ENCODE data around the gene LIPK.

DNA sequence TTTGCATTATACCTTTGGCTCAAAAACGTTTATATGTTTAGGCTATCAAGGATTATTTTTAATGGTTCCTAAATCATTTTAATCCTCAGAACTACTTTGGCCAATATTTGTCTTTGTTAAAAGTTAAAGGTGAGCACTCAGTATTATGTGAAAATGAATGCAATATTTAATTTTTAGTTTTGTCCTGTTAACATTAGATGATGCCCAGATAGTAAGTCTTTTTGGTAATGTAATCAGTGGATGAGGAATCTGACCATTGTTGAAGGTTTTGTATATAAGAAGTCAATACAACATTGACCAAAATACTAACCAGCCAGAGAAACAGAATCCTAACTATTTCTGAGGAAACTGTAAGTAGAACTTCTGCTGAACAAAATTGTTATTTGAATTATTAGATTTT lies 41.9 kb upstream of the LIPK start, which contains the start of gene LIPF:
- TF ChIP-seq POLR2AphosphoS5 (IDR thresholded peaks at IDR 0.05; ENCODE audit: low read depth) (no peak), ZNF114 (CRISPR knock-in tag; IDR thresholded peaks at IDR 0.05) (no peak), EZH2 (IDR thresholded peaks at IDR 0.05; ENCODE audit: low read depth, unreplicated experiment) (no peak), EZH2phosphoT487 (IDR thresholded peaks at IDR 0.05; ENCODE audit: unreplicated experiment) (no peak)
- TF ChIP-seq, protein P1, sequence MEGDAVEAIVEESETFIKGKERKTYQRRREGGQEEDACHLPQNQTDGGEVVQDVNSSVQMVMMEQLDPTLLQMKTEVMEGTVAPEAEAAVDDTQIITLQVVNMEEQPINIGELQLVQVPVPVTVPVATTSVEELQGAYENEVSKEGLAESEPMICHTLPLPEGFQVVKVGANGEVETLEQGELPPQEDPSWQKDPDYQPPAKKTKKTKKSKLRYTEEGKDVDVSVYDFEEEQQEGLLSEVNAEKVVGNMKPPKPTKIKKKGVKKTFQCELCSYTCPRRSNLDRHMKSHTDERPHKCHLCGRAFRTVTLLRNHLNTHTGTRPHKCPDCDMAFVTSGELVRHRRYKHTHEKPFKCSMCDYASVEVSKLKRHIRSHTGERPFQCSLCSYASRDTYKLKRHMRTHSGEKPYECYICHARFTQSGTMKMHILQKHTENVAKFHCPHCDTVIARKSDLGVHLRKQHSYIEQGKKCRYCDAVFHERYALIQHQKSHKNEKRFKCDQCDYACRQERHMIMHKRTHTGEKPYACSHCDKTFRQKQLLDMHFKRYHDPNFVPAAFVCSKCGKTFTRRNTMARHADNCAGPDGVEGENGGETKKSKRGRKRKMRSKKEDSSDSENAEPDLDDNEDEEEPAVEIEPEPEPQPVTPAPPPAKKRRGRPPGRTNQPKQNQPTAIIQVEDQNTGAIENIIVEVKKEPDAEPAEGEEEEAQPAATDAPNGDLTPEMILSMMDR (conservative IDR thresholded peaks at IDR 0.05; ENCODE audit: low read depth in 2 of 2): no peak
- TF ChIP-seq, protein P2, sequence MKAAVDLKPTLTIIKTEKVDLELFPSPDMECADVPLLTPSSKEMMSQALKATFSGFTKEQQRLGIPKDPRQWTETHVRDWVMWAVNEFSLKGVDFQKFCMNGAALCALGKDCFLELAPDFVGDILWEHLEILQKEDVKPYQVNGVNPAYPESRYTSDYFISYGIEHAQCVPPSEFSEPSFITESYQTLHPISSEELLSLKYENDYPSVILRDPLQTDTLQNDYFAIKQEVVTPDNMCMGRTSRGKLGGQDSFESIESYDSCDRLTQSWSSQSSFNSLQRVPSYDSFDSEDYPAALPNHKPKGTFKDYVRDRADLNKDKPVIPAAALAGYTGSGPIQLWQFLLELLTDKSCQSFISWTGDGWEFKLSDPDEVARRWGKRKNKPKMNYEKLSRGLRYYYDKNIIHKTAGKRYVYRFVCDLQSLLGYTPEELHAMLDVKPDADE (IDR thresholded peaks at IDR 0.05): no peak
- TF ChIP-seq, protein P3, sequence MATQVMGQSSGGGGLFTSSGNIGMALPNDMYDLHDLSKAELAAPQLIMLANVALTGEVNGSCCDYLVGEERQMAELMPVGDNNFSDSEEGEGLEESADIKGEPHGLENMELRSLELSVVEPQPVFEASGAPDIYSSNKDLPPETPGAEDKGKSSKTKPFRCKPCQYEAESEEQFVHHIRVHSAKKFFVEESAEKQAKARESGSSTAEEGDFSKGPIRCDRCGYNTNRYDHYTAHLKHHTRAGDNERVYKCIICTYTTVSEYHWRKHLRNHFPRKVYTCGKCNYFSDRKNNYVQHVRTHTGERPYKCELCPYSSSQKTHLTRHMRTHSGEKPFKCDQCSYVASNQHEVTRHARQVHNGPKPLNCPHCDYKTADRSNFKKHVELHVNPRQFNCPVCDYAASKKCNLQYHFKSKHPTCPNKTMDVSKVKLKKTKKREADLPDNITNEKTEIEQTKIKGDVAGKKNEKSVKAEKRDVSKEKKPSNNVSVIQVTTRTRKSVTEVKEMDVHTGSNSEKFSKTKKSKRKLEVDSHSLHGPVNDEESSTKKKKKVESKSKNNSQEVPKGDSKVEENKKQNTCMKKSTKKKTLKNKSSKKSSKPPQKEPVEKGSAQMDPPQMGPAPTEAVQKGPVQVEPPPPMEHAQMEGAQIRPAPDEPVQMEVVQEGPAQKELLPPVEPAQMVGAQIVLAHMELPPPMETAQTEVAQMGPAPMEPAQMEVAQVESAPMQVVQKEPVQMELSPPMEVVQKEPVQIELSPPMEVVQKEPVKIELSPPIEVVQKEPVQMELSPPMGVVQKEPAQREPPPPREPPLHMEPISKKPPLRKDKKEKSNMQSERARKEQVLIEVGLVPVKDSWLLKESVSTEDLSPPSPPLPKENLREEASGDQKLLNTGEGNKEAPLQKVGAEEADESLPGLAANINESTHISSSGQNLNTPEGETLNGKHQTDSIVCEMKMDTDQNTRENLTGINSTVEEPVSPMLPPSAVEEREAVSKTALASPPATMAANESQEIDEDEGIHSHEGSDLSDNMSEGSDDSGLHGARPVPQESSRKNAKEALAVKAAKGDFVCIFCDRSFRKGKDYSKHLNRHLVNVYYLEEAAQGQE (IDR thresholded peaks at IDR 0.05; ENCODE audit: unreplicated experiment): no peak
